H9 (cell line): Measurements from ENCODE around the gene ZSCAN25. TPM values are rescaled to one million over a fixed set of nuclear protein-coding genes. Genes with fewer than 3 reads are reported as not detected.

Experiments
- DNase-seq: peaks from one replicate; pipeline ENCODE4 v3.0.0-alpha.2; 2017
- H2AFZ ChIP-seq: one replicate; pipeline ENCODE4 v1.6.1; 2013; ENCODE audit warnings: mild to moderate bottlenecking, low read length, control low read depth, moderate library complexity
- H2AK5ac ChIP-seq: 2 replicates; pipeline ENCODE4 v1.6.1; 2013; ENCODE audit warnings: low read length, control low read depth, mixed read lengths; ENCODE audit not compliant: insufficient read length
- H2BK120ac ChIP-seq: one replicate; pipeline ENCODE4 v1.6.1; 2013; ENCODE audit warnings: low read depth, mild to moderate bottlenecking, low read length, control low read depth, inconsistent platforms; ENCODE audit not compliant: poor library complexity, severe bottlenecking
- H2BK12ac ChIP-seq: 2 replicates; pipeline ENCODE4 v1.6.1; 2013; ENCODE audit warnings: low read length, control low read depth, mixed read lengths, low read depth; ENCODE audit not compliant: insufficient read length
- H2BK15ac ChIP-seq: 2 replicates; pipeline ENCODE4 v1.6.1; 2013; ENCODE audit warnings: low read depth, low read length, control low read depth
- H2BK20ac ChIP-seq: one replicate; pipeline ENCODE4 v1.6.1; 2013; ENCODE audit warnings: low read depth, mild to moderate bottlenecking, low read length, control low read depth, inconsistent platforms; ENCODE audit not compliant: poor library complexity, severe bottlenecking
- H2BK5ac ChIP-seq: 2 replicates; pipeline ENCODE4 v1.6.1; 2013; ENCODE audit warnings: low read length, control low read depth, mixed read lengths; ENCODE audit not compliant: insufficient read length
- H3K14ac ChIP-seq: 2 replicates; pipeline ENCODE4 v1.6.1; 2013; ENCODE audit warnings: low read length, control low read depth; ENCODE audit not compliant: insufficient read depth
- H3K18ac ChIP-seq: 2 replicates; pipeline ENCODE4 v1.6.1; 2013; ENCODE audit warnings: low read depth, mild to moderate bottlenecking, mixed read lengths, low read length, control low read depth; ENCODE audit not compliant: insufficient read length
- H3K23ac ChIP-seq: 2 replicates; pipeline ENCODE4 v1.6.1; 2013; ENCODE audit warnings: low read length, control low read depth, mixed read lengths, low read depth; ENCODE audit not compliant: insufficient read length
- H3K23me2 ChIP-seq: 2 replicates; pipeline ENCODE4 v1.6.1; 2013; ENCODE audit warnings: low read depth, mild to moderate bottlenecking, mixed read lengths, low read length, control low read depth; ENCODE audit not compliant: insufficient read length, poor library complexity, severe bottlenecking
- H3K27ac ChIP-seq: 2 replicates; pipeline ENCODE4 v1.5.1; 2013; ENCODE audit warnings: low read length, control low read depth, mixed read lengths, low read depth; ENCODE audit not compliant: insufficient read length
- H3K27me3 ChIP-seq: 2 replicates; pipeline ENCODE4 v1.6.1; 2013; ENCODE audit warnings: low read length, control low read depth, inconsistent platforms; ENCODE audit not compliant: insufficient read depth
- H3K4ac ChIP-seq: 2 replicates; pipeline ENCODE4 v1.6.1; 2013; ENCODE audit warnings: low read depth, mild to moderate bottlenecking, control low read depth, inconsistent platforms, low read length, moderate library complexity
- H3K4me1 ChIP-seq: 2 replicates; pipeline ENCODE4 v1.6.1; 2013; ENCODE audit warnings: low read length, control low read depth, inconsistent platforms; ENCODE audit not compliant: insufficient read depth
- H3K4me2 ChIP-seq: 2 replicates; pipeline ENCODE4 v1.6.1; 2013; ENCODE audit warnings: low read length, control low read depth, mixed read lengths; ENCODE audit not compliant: insufficient read length, insufficient read depth
- H3K56ac ChIP-seq: 2 replicates; pipeline ENCODE4 v1.6.1; 2013; ENCODE audit warnings: low read depth, mild to moderate bottlenecking, mixed read lengths, low read length, control low read depth; ENCODE audit not compliant: insufficient read length
- H3K79me1 ChIP-seq: 2 replicates; pipeline ENCODE4 v1.6.1; 2013; ENCODE audit warnings: low read depth, mild to moderate bottlenecking, moderate library complexity, low read length, control low read depth, inconsistent platforms; ENCODE audit not compliant: insufficient read depth, poor library complexity, severe bottlenecking
- H3K79me2 ChIP-seq: 2 replicates; pipeline ENCODE4 v1.6.1; 2013; ENCODE audit warnings: low read length, control low read depth, inconsistent platforms; ENCODE audit not compliant: insufficient read depth
- H3K9ac ChIP-seq: 2 replicates; pipeline ENCODE4 v1.6.1; 2013; ENCODE audit warnings: low read length, control low read depth, mixed read lengths; ENCODE audit not compliant: insufficient read length; ENCODE audit errors: extremely low read depth
- H3K9me3 ChIP-seq: one replicate; pipeline ENCODE4 v1.6.1; 2013; ENCODE audit warnings: low read depth, low read length, inconsistent platforms; ENCODE audit not compliant: control insufficient read depth
- H3T11ph ChIP-seq: one replicate; pipeline ENCODE4 v1.6.1; 2013; ENCODE audit warnings: mild to moderate bottlenecking, low read length, control low read depth, inconsistent platforms
- H4K20me1 ChIP-seq: one replicate; pipeline ENCODE4 v1.6.1; 2013; ENCODE audit not compliant: control insufficient read depth, insufficient read length, insufficient read depth
- H4K5ac ChIP-seq: 2 replicates; pipeline ENCODE4 v1.6.1; 2013; ENCODE audit warnings: low read depth, mild to moderate bottlenecking, mixed read lengths, low read length, control low read depth; ENCODE audit not compliant: insufficient read length
- H4K8ac ChIP-seq: replicated peaks from 2 replicates; pipeline ENCODE4 v1.6.1; 2013; ENCODE audit warnings: low read length, control low read depth, mixed read lengths, low read depth; ENCODE audit not compliant: insufficient read length
- H4K91ac ChIP-seq: 2 replicates; pipeline ENCODE4 v1.6.1; 2013; ENCODE audit warnings: low read depth, mild to moderate bottlenecking, moderate library complexity, mixed read lengths, low read length, control low read depth; ENCODE audit not compliant: insufficient read length
- H3K27ac Mint-ChIP-seq, 3 experiments: 2 replicates in 2 of 3; 3 replicates in 1 of 3; pipeline ENCODE4 v1.8.0; 2020 to 2021; ENCODE audit warnings: mixed read lengths in 3 of 3, mild to moderate bottlenecking in 1 of 3, moderate library complexity in 1 of 3
- H3K27me3 Mint-ChIP-seq: 2 replicates; pipeline ENCODE4 v1.8.0; 2021; ENCODE audit warnings: low read depth, mild to moderate bottlenecking, moderate library complexity, mixed read lengths
- H3K36me3 Mint-ChIP-seq, 3 experiments: 2 replicates in 2 of 3; 3 replicates in 1 of 3; pipeline ENCODE4 v1.8.0; 2020 to 2021; ENCODE audit warnings: low read depth in 3 of 3, mixed read lengths in 3 of 3; ENCODE audit not compliant: insufficient read depth in 1 of 3
- H3K4me1 Mint-ChIP-seq, 2 experiments: 2 replicates each; pipeline ENCODE4 v1.8.0; 2020; ENCODE audit warnings: mixed read lengths in 2 of 2
- H3K4me3 Mint-ChIP-seq, 2 experiments: 2 replicates in 1 of 2; 3 replicates in 1 of 2; pipeline ENCODE4 v1.8.0; 2020 to 2021; ENCODE audit warnings: mild to moderate bottlenecking in 2 of 2, mixed read lengths in 2 of 2, moderate library complexity in 1 of 2
- H3K9me3 Mint-ChIP-seq, 2 experiments: 2 replicates in 1 of 2; 3 replicates in 1 of 2; pipeline ENCODE4 v1.8.0; 2020; ENCODE audit warnings: mild to moderate bottlenecking in 2 of 2, mixed read lengths in 2 of 2, moderate library complexity in 1 of 2
- CTCF ChIP-seq: fragments of 200-600 bp; sonication (generic); conservative IDR thresholded peaks from 3 replicates; pipeline ENCODE4 v1.8.0; 2021; ENCODE audit warnings: antibody characterized with exemption, mild to moderate bottlenecking
- WGBS: extraction: QIAGEN DNeasy Blood & Tissue Kit; methylation state at CpG from one replicate; pipeline ENCODE4 v1.1.7; 2013; ENCODE audit warnings: missing lambda C conversion rate, low lambda C conversion rate, mixed read lengths; ENCODE audit not compliant: insufficient read length; ENCODE audit errors: extremely low coverage; 5-methylcytosine and 5-hydroxymethylcytosine counted together
- total RNA-seq: library from RNA; stranded (reverse); gene quantifications from 2 replicates; pipeline ENCODE4 v1.2.1, GENCODE V29; 2021

The ZSCAN25 gene
- total RNA-seq, 1 experiment from 2014 or later: 21.3 TPM

GRCh38 chr7:99594948-99595745 lies 21.6 kb upstream of the ZSCAN25 start:
- Histone ChIP-seq H4K8ac (no peak overlapping the region), H3K4me2 (no peak overlapping the region), H3K14ac (no peak overlapping the region), H4K5ac (no peak overlapping the region), H2BK12ac (no peak overlapping the region), H2BK15ac (no peak overlapping the region), H4K91ac (no peak overlapping the region), H3K27ac (no peak overlapping the region), H3K9me3 (no peaks in the 10 kb centered on the region), H3K23ac (no peak overlapping the region), H3K9ac (no peak overlapping the region), H4K20me1 (no peaks in the 10 kb centered on the region), H2BK20ac (no peak overlapping the region), H3K4me1 (no peaks in the 10 kb centered on the region), H3T11ph (no peak overlapping the region), H3K18ac (no peak overlapping the region), H3K23me2 (no peaks in the 10 kb centered on the region), H2AFZ (no peak overlapping the region), H3K79me2 (no peaks in the 10 kb centered on the region), H2BK120ac (no peak overlapping the region), H3K56ac (no peak overlapping the region), H3K27me3 (no peaks in the 10 kb centered on the region), H2AK5ac (no peak overlapping the region), H3K4ac (no peak overlapping the region), H3K79me1 (no peaks in the 10 kb centered on the region), H2BK5ac (no peak overlapping the region)
- Mint-ChIP-seq H3K9me3 (no peaks in the 10 kb centered on the region; a peak in 1 of 5 replicates), H3K27ac (no peak overlapping the region), H3K4me3 (no peak overlapping the region), H3K4me1 (no peaks in the 10 kb centered on the region), H3K36me3 (no peaks in the 10 kb centered on the region), H3K27me3 (peaks cover 2% of the 10 kb centered on the region; the same call in 1 of the 2 replicates)
- no CpG with 5 or more reads among the region's 7 CpGs for WGBS
- TF ChIP-seq CTCF: no peak
- DNase-seq: no peak
